HG03521 (cell line): ENCODE data around the gene MYO5B.
"Not testable (repeated sequence)": the region's sequence is repeated elsewhere in the genome, so short reads cannot be mapped to it uniquely, and the experiment has no call there.

ENCODE experiments used
- ATAC-seq: cut with Tn5 transposase; IDR thresholded peaks from one replicate; pipeline ENCODE4 v1.9.1; 2021; ENCODE audit warnings: mild to moderate bottlenecking, moderate library complexity; ENCODE audit not compliant: unreplicated experiment

Gene MYO5B

DNA sequence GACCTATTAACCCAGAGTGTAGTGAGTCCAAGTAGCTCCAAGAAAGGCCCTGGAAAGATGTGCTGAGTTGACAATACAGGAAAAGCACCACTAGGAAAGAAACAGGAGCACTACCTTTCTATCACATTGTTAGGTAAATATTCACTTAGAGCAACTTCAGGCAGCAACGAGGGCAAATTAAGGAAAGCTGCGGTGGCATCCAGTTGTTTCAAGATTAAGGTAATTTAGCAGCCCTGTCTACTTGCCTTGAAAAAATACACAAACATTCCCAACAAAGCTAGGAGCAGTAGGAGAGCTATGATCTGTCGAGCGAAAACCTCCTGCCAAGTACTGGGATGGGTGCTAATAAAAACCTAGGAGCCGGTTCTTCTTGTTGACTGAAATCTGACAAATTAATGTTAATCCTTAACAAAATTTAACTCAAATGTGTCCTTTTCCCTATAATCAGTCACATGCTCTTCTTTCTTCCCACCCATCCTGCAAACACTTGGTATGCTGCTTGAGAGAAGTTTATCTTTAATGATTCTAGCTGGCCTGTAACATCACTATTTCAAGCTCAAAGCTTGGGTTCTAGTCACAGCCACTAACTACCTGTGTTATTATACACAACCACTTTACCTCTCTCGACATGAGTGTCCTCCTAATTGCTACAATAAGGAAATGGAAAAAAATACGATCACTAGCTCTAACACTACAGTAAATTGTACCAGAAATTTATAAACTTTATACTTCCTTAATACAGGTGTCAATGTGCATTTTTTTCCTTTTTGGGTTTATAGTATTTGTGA lies 383.6 kb downstream of the MYO5B start:
- no peak for ATAC-seq

DNA sequence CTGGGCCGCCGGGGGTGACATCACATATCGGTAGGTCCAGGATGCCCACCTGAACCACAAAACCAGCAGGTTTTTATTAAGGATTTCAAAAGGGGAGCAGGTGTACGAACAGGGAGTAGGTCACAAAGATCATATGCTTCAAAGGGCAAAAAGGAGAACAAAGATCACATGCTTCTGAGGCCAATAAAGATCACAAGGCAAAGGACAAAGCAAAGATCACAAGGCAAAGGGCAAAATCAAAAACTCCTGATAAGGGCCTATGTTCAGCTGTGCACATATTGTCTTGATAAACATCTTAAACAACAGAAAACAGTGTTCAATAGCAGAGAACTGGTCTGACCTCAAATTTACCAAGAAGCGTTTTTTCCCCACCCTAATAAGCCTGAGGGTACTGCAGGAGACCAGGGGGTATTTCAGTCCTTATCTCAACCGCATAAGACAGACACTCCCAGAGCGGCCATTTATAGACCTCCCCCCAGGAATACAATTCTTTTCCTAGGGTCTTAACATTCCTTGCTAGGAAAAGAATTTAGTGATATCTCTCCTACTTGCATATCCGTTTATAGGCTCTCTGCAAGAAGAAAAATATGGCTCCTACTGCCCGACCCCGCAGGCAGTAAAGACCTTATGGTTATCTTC lies 386.3 kb downstream of the MYO5B start:
- ATAC-seq = not testable (repeated sequence)

DNA sequence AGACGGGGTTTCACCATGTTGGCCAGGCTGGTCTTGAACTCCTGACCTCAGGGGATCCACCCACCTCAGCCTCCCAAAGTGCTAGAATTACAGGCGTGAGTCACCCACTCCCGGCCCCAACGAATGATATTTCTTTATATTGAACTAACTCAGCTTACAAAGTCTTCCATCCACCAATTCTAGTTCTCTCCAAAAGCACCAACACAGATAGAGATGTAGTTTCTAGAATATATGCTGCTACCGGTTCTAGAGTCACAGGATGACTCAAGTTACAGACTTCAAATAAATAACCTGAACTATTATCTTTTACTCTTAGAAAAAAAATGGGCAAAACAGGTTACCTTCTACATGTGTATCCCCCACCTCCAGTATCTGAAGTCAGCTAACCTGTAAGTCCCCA lies 390.9 kb downstream of the MYO5B start:
- no peak for ATAC-seq

DNA sequence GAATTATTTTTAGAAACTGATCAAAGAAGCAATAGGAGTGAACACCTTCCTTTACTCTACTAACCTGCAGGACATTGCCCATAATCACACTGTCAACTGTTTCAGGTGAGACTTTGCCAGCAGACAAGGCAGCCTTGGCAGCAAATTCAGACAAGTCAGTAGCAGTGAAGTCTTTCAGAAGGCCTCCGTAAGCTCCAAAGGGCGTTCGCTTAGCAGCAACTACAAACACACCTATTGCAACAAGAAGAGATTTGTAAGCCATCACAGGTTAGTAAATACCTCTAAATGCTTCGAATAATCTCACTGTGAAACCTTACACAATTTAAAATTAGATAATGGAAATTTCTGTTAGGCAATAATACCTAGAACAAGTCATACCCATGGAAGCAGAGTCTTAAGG lies 392.3 kb downstream of the MYO5B start:
- ATAC-seq = no peak

DNA sequence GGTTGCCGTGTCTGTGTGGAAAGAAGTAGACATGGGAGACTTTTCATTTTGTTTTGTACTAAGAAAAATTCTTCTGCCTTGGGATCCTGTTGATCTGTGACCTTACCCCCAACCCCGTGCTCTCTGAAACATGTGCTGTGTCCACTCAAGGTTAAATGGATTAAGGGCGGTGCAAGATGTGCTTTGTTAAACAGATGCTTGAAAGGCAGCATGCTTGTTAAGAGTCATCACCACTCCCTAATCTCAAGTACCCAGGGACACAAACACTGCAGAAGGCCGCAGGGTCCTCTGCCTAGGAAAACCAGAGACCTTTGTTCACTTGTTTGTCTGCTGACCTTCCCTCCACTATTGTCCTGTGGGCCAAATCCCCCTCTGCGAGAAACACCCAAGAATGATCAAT lies 394.5 kb downstream of the MYO5B start:
- not testable (repeated sequence) for ATAC-seq

DNA sequence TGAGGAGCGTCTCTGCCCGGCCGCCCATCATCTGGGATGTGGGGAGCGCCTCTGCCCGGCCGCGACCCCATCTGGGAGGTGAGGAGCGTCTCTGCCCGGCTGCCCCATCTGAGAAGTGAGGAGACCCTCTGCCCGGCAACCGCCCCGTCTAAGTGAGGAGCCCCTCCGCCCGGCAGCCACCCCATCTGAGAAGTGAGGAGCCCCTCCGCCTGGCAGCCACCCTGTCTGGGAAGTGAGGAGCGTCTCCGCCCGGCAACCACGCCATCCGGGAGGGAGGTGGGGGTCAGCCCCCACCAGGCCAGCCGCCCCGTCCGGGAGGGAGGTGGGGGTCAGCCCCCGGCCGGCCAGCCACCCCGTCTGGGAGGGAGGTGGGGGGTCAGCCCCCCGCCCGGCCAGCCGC lies 395.1 kb downstream of the MYO5B start:
- ATAC-seq = not testable (repeated sequence)

DNA sequence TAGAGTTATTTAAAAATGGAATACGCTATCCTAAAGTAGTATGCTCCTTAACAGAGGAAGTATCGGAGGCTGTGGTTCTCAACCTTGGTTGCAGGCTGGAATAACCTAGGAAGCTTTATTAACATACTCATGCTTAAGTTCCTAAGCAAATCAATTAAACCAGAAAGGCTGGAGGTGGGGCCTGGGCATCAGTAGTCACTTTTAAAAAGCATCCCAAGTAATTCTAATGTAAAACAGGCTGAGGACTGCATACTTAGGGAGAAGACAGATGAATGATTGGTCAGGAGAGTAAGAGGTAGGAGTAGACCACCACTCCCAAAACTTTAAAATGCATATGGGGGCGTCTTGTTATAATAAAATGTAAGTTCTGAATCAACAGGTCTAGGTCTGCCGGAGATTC lies 396.9 kb downstream of the MYO5B start:
- ATAC-seq = no peak

DNA sequence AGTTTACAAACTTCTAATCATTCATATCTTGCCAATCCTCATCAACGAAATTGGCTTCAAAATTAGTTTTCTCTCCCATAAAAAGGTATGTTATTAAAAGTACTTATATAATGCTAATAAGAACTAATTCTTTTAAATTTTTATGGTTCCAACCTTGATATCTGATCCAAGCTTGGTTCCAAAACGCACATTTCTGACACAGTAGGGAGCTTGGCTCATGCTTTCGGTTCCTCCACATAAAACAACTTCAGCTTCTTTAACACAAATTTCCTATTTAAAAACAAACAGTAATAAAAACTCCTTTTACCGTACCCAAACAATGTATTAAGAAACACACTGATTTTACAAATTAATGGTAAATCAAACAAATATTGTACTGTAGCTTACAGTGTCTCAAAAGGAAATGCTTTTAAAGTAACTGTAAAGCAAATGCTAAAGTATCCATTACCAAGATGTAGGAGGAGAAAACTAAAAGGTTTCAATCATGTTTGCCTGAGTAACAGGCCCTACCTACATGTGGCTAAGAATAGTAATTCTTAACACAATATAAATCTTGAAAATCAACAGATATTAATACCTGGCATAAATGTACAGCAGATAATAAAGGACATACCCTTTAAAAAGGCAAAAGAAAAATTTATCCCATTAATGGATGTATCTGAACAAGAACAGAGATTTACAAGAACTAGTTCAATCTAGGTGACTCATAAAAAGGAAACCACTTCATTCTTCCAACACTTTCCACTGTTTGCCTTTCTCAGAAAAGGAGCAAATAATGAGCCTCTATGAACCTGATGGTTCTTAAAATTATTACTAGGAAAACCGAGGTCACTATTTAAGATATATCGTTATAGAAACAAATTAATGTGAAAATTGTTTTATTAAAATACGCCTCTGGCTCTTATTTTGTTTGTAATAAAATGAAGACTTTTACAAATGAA lies 399.1 kb downstream of the MYO5B start:
- ATAC-seq = no peak

DNA sequence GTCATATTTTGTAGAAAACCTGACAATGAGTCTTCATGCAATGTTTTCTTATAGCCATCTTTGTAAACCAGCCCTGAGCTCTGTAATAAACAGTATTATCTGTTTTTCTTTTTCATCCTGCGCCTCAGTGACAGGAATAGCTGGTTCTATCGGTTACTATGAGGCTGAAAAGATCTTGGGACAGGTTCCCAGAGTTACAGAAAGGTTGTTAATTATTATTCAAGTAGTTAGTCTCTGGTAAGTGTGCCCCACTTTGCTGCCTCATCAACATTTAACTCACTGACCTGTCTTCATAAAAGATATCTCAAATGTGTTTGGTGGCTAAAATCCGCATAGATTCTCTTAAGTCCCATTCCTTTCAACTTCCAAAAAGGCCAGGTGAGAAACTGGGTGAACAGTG lies 400.2 kb downstream of the MYO5B start:
- no peak for ATAC-seq

DNA sequence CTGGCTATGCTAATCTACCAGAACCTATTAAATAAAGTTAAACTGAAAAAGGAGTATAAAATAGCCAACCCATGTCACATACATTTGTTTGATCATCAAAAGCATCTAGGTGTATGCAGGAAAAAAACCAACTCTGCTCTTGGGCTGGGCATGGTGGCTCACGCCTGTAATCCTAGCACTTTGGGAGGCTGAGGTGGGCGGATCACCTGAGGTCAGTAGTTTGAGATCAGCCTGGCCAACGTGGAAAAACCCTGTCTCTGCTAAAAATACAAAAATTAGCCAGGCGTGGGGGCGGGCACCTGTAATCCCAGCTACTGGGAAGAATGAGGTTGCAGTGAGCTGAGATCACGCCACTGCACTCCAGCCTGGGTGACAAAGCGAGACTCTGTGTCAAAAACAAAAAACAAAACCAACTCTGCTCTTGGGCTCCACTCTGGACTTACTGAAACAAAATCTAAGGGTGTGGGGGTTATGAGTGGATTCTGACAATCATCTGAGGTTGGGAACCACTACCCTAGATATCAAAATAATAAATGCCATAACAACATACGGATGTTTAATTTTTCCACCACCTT lies 405.3 kb downstream of the MYO5B start:
- ATAC-seq = not testable (repeated sequence)

DNA sequence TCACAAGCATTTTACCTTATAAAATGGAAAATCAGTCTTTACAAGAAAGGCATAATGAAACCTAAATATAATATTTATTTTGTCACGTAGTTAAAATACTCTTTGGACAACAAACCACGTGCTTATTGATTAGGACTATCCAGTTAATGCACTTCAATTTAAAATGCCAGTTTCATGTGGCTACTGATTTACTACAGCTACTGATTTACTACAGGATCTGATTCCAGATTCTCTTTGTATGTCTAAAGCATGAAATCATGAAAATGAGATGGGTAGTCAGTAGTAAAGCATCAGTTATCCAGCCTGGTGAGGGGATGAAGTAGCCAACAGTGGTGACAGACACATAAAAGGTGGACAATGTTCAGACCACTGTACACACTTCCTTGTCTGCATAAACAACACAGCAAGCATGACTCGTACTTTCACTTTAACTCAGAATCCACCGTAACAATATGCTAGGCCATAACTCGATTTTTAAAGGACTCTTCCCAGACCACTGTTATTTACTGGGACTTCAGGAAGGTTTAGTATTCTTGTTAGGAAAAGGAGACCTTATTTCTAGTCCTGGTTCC lies 406.5 kb downstream of the MYO5B start:
- ATAC-seq = no peak

DNA sequence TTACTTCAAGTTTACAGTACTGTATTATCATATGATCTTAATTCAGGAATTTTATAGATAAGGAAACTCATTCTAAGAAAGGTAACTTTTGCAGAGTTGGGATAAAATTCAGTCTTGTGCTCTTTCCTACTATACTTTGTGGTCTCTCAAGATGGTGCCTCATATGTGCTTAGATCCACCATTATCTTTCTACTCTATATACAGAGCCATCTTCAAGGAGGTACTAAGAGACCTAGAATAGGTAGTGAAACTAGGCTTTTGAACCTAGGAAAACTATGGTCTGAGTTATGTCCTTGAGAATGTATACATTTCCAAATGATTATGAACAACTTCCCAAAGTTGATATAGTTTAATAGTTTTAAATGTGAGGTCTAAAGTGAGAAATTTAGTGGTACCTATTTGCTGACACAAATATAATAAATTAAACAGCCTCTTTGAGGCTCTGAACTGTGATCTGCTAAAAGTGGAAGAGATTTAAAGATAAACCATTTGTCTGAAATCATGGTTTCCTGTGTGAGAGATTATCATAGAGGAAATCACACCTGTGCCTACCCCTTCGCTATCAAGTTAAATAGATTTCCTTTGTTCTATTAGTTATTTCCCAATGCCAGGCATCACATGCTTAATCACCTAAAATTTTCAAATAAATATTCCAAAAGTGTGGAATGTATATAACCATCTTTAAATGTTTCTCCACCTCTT lies 408.8 kb downstream of the MYO5B start:
- no peak for ATAC-seq

DNA sequence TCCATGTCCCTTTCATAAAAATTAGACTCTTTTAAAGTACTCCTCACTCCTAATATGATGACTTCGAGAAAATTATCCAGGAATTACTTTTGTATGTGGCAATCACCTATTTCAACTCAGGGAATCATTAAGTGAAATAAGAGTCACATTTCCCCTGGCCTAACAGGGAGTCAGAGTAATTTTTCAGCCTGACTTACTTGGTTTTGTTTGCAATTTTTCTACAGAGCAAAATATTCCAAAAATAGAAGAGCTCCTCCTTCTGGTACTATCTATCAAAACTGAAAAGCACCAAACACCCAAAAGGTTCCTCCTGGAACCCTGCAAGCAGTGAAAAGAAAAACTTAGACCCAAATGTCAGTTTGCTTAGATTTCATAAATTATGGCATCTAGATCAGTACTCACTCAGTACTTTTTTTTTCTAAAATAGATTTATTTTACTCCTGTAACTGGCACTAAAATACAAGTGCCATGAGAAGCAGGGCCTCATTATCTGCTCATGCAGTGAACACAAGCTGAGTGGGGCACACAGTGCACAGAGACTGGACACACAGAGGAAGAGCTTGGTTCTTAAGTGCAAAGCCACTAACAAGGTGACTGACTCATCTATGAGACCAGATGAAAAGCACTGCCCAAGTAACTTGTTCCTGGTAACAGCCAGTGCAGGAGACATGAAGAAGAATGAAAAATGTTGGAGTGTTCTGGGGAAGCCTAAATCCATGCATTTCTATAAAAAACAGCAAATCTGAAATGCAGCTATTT lies 410.3 kb downstream of the MYO5B start:
- no peak for ATAC-seq

DNA sequence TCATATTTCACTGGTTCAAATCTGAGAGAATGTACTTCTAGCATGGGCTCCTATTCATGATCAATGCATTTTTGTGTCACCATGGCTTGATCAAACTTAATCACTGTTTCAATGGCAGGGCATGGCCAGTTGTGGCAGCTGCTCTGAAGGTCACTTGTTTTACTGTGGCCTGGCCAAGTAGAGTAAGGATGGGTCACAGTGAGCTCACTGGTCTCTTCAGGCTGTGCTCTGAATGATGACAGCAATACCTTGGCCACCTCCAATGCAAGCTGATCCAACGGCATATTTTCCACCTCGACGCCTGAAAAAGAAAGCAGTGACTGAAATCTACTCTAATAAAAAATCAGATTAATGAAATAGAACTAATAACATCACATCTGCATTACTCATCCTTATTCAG lies 411.3 kb downstream of the MYO5B start:
- ATAC-seq = not testable (repeated sequence)

DNA sequence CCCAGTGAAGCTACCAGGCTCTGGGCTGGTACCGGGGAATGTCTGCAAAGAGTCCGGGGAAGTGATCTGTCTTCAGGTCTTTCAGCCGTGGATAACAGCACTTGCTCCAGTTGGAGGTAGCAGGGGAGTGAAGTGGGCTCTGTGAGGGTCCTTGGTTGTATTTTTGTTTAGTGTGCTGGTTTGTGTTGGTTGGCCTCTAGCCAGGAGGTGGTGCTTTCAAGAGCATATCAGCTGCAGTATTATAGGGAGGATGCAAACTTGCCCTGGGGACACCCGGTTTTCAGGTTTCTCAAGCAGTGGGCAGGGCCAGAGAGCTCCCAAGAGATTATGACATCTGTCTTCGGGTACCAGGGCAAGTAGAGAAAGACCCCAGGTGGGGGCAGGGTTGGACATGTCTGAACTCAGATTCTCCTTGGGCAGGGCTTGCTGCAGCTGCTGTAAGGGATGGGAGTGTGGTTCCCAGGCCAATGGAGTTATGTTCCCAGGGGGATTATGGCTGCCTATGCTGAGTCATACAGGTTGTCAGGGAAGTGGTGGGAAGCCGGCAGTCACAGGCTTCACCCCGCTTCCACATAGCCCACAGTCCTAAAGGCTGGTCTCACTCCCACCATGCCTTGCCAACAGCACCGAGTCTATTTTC lies 416.0 kb downstream of the MYO5B start:
- ATAC-seq = no peak
